ENCODE data around the gene UQCR11.
A peak's percentile ranks its signal among the peaks of the same experiment; 100 is the strongest.

The UQCR11 gene

DNA sequence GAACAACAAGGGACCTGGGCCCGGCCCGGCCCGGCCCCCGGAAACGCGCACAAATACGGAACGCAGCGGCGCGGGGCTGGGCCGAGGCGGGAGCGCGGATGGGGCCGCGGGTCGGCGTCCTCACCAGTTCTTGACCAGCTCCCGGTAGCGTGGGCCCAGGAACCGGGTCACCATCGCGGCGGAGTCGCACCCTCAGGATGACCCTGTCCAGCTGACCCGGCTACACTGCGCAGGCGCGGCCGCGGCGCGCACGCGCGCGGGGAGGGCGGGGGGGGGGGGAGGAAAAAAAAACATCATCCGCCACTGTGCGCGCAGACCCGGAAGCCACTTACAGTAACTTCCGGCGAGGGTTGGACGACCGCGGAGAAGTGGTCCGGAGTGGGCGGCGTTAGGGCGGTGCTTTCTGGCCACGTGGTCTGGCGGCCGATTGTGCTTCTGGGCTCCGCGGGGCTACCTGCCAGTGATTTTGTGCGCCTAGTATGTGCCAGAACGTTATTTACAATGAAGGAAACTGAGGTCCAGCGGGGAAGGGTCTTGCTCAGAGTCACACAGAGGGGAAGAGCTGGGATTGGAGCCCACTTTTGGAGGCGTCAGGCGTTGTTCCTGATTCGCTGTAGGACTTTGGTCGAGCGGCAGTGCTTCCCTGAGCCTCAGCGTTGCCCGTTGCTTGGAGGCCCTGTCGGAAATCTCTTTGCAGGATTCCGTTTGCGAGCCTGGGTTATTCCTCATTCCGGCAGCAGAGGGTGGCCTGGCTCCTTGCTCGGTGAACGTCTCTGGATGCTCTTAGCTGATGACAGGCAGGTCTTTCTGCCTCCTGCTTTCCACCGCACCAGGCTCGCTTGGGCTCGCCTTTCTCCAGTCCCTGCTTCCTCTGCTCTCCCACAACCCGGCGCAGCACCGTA lies at the start of gene UQCR11:
Gene UQCR11, minus strand, starts transcription at position 227 of the 902 bp plus-strand sequence. Its CDS starts 53 bp downstream, at position 174.
- TF ChIP-seq, protein P1, sequence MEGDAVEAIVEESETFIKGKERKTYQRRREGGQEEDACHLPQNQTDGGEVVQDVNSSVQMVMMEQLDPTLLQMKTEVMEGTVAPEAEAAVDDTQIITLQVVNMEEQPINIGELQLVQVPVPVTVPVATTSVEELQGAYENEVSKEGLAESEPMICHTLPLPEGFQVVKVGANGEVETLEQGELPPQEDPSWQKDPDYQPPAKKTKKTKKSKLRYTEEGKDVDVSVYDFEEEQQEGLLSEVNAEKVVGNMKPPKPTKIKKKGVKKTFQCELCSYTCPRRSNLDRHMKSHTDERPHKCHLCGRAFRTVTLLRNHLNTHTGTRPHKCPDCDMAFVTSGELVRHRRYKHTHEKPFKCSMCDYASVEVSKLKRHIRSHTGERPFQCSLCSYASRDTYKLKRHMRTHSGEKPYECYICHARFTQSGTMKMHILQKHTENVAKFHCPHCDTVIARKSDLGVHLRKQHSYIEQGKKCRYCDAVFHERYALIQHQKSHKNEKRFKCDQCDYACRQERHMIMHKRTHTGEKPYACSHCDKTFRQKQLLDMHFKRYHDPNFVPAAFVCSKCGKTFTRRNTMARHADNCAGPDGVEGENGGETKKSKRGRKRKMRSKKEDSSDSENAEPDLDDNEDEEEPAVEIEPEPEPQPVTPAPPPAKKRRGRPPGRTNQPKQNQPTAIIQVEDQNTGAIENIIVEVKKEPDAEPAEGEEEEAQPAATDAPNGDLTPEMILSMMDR (IDR thresholded peaks at IDR 0.05; ENCODE audit: insufficient read depth, low read length, missing control alignments) = peak; percentile 69
- CTCF ChIA-PET = interaction anchor here (0.7 to 3.5 kb wide), 15 partner anchors 12 to 224 kb away, joined by 3 to 20 read pairs (median 5); partner anchors contain the start of gene MBD3
- POLR2A ChIA-PET = interaction anchor here (0.8 to 1.8 kb wide), 6 partner anchors 11 to 67 kb away, joined by 3 to 11 read pairs (median 6); partner anchors contain the start of genes MBD3 and TCF3
- DNase-seq (ENCODE audit: low read depth, low spot score) = peak; percentile 85
- peak within 1 kb of the TSS; percentile 94 for H3K4me3 ChIP-seq (ENCODE audit: low read depth, low read length)

DNA sequence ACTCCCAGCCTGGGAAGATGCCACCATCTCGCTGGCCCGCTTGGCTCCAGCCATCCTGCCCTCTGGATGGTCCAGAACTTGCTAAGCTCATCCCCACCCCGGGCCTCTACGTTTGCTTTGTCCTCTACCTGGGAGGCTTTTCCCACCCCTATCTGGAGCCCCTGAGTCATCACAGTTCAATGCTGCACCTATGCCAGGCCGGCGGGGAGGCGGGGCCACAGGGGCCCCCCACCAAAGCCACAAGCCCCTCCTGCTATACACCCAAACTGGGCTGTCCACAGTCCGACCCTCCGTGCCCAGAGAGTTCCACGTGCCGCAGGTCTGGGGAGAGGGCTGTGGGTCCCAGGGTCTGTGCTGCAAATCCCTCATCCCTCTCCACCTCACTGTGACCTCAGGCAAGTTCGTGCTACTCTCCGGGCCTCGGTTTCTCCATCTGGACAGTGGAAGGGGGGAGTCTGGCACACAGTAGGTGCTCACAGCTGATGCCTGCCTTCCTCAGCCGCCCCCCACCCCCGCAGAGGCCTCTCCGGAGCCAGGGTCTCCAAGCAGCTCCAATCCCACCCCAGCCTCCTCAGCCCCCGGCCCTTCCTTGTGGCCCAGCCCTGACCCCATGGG lies 49.0 kb upstream of the UQCR11 start:
- ChIA-PET POLR2A (no interaction called here), CTCF (interaction anchor here (1.1 to 10.4 kb wide), 3 partner anchors 19 to 107 kb away, joined by 3 to 61 read pairs (median 4); no protein-coding TSS in a partner anchor)

DNA sequence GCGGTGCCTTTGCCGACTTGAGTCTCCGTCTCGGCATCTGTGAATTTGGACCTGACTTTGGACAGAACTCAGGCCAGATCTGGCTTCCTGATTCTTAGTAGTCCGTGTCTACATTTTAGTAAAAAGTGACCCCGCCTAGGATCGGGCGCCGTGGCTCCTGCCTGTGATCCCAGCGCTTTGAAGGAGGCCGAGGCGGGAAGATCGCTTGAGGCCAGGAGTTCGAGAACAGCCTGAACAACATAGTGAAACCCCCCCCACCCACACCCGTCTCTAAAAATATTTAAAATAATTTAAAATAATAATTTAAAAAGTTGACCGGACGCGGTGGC lies 48.0 kb upstream of the UQCR11 start:
- no peak for DNase-seq (ENCODE audit: low read depth, low spot score)
- ChIA-PET CTCF (interaction anchor here (1.1 kb wide), 1 partner anchor 106 kb away, joined by 3 read pairs; no protein-coding TSS in a partner anchor), POLR2A (interaction anchor here (1.1 kb wide), 1 partner anchor 47 kb away, joined by 9 read pairs; the partner anchor contains the start of gene UQCR11)

More for the DNA sequence above, 49.0 kb upstream of the UQCR11 start:
- TF ChIP-seq, protein P1 (IDR thresholded peaks at IDR 0.05; ENCODE audit: insufficient read depth, low read length, missing control alignments) = no peak
- no peak for DNase-seq (ENCODE audit: low read depth, low spot score)
- H3K4me3 ChIP-seq (ENCODE audit: low read depth, low read length) = no peak overlapping the region

DNA sequence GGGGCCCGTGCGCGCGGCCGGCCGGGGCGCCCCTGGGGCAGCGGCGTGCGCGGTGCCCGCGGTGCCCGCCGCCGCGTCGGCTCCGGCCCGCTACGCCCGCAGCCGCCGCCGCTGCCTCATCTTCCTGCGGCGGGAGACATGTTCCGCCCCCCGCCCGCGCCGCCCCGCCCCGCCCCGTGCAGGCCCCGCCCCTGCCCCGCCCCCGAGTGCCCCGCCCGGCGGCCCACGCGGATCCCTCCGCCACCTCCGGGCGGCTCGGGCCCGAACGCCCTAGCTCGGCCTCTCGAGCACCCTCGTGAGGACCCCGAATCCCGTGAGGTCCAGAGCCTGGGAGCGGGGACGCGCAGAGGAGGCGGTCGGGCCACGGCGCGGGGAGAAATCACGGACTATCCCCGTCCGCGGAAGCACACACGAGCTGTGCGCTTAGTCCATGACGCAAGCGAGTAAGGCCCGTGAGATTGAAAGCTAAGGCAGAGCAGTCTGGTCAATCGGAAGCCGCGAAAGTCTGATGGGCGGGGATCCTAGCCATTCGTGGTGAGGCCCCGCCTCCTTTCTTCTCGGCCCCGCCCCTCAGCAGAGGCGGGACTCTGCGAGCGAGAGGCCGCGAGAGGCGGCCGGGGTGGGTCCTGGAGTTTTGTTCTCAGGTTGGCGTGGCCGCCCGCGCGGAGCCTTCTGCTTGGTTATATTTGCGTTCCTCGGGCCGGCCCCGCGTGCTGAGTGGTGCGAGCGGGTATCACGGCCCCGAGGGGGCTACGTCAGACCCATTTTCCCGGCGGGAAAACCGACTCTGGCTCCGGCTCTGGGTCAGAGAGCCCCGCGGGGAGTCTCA lies 47.4 kb upstream of the UQCR11 start, which contains the start of gene TCF3:
Gene TCF3, minus strand, starts transcription at position 145 of the 829 bp plus-strand sequence. CDS start 2,367 bp downstream, outside the sequence.
- peak within 1 kb of the TSS; percentile 83 for H3K4me3 ChIP-seq (ENCODE audit: low read depth, low read length)
- DNase-seq (ENCODE audit: low read depth, low spot score) = peak; percentile 98
- ChIA-PET CTCF (interaction anchor here (1.1 to 1.9 kb wide), 2 partner anchors 20 to 106 kb away, joined by 3 to 4 read pairs; no protein-coding TSS in a partner anchor), POLR2A (interaction anchor here (0.6 to 1.1 kb wide), 2 partner anchors 13 to 47 kb away, joined by 3 to 9 read pairs; partner anchors contain the start of gene UQCR11)
- TF ChIP-seq, protein P1 (IDR thresholded peaks at IDR 0.05; ENCODE audit: insufficient read depth, low read length, missing control alignments) = no peak

More for the DNA sequence above, 48.0 kb upstream of the UQCR11 start:
- TF ChIP-seq, protein P1 (IDR thresholded peaks at IDR 0.05; ENCODE audit: insufficient read depth, low read length, missing control alignments) = no peak
- peak overlapping the region; percentile 60 for H3K4me3 ChIP-seq (ENCODE audit: low read depth, low read length)

DNA sequence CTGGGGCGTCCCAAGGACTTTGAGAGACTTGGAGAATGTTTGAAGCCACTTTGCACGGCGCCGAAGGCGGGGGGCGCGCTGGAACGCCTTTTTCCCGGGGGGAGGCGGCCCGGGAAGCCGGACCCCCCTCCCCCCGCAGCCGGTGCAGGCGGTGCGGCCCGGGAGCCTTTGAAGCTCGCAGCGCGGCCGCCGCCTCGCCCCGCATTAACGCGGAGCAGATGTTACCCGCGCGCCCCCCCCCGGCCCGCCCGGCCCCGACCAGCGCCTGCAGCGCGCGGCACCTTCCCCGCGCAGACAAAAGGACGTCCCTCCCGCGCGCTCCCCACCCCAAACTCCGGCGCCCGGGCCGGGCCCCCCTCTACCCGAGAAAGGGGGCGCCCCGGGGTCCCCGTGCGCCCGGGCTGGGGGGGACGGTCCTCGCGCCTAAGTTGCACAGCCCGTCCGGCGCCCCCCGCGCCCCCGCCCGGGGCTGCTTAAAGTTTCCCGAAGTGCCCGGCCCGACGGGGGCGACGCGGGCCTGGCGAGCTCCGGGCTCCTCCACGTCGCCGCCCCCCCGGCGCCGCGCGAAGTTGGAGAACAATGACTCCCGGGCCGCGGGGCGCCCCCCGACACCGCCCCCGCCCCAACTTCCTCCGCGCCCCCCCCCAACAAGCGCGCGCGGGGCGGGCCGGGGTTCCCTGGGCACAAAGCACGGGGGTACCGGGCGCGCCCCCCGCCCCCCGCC lies 46.5 kb upstream of the UQCR11 start:
- no peak for DNase-seq (ENCODE audit: low read depth, low spot score)
- peak overlapping the region; percentile 71 for H3K4me3 ChIP-seq (ENCODE audit: low read depth, low read length)
- ChIA-PET POLR2A (no interaction called here), CTCF (interaction anchor here (1.1 to 1.9 kb wide), 3 partner anchors 15 to 106 kb away, joined by 3 to 4 read pairs (median 4); no protein-coding TSS in a partner anchor)
- TF ChIP-seq, protein P1 (IDR thresholded peaks at IDR 0.05; ENCODE audit: insufficient read depth, low read length, missing control alignments) = no peak
